Measurements from ENCODE around the gene IL1RAPL1. TPM values are rescaled to one million over a fixed set of nuclear protein-coding genes. Genes with fewer than 3 reads are reported as not detected.

IL1RAPL1 gene
- total and polyA plus RNA-seq, 2 donors (not counting 3 experiments of a cell fraction or from before 2014, with no cell fraction given): 0.79 to 1.3 TPM

DNA sequence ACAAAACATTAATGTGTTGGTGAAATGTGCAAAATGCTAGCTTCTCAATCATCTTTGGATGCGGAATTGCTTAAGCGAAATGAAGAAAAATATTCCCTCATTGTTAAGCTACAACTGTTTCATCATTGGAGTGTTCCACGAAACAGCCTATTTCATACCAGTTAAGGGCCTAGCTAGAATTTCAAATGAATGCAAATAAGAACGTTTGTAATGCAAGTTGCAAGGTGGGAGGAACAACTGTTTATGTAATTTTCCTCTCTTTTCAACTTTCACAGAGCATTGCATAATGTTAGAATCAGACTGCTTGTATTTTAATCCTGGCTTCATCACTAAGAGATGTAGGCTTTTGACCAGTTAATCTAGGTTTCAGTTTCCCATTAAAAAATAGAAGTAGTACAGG, 480.1 kb downstream of the IL1RAPL1 start:
- no peak for FAIRE-seq
- intact Hi-C loops (cut with micrococcal nuclease): no loop called here

More for the DNA sequence above, 480.1 kb downstream of the IL1RAPL1 start:
- no peak overlapping the region for H3K9ac ChIP-seq (replicated peaks; ENCODE audit: extremely low read depth, insufficient read depth, low read length)
- H3K4me3 ChIP-seq (replicated peaks in 1 of 3; ENCODE audit: insufficient read depth in 1 of 3, low read depth in 1 of 3, low read length in 3 of 3): no peak overlapping the region
- ChIA-PET CTCF (interaction anchor here (1.4 kb wide), 1 partner anchor 23 kb away, joined by 3 read pairs; no protein-coding TSS in a partner anchor), POLR2A (no interaction called here)
- no peak overlapping the region for H3K27ac ChIP-seq (ENCODE audit: insufficient read depth, low read depth, low read length)
- BruUV-seq (replicated peaks): no TSS peak
- H3K9me1 ChIP-seq (replicated peaks; ENCODE audit: control insufficient read depth, extremely low read depth, insufficient read depth, low read length): no peaks in the 10 kb centered on the region
- dilution Hi-C loops (cut with MboI; ENCODE audit: extremely low pct_ligation_motif_present, low sequenced_read_pairs): no loop called here
- H3K79me2 ChIP-seq (ENCODE audit: control insufficient read depth, insufficient read depth, low read length): no peaks in the 10 kb centered on the region
- H2AFZ ChIP-seq (ENCODE audit: low read depth, low read length): no peak overlapping the region
- H4K20me1 ChIP-seq (replicated peaks; ENCODE audit: control insufficient read depth, extremely low read depth, insufficient read depth, low read length): no peaks in the 10 kb centered on the region
- no peaks in the 10 kb centered on the region for H3K4me1 ChIP-seq (ENCODE audit: control insufficient read depth, extremely low read depth, insufficient read depth, low read length)
- no peak for DNase-seq (ENCODE audit: low read depth, low spot score)
- no peaks in the 10 kb centered on the region for H3K36me3 ChIP-seq (ENCODE audit: control insufficient read depth in 2 of 2, extremely low read depth in 1 of 2, insufficient read depth in 2 of 2, low read length in 2 of 2)
- H3K4me2 ChIP-seq (ENCODE audit: insufficient read depth, low read length): no peak overlapping the region
- TF ChIP-seq, protein P1, sequence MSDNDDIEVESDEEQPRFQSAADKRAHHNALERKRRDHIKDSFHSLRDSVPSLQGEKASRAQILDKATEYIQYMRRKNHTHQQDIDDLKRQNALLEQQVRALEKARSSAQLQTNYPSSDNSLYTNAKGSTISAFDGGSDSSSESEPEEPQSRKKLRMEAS (IDR thresholded peaks at IDR 0.05; ENCODE audit: insufficient read depth, insufficient read length): no peak
- TF ChIP-seq FOS (IDR thresholded peaks at IDR 0.05; ENCODE audit: borderline replicate concordance, insufficient read depth, low read length) (no peak), POLR2AphosphoS5 (IDR thresholded peaks at IDR 0.05; ENCODE audit: insufficient read depth, low read depth, low read length) (no peak), EZH2 (IDR thresholded peaks at IDR 0.05; ENCODE audit: borderline replicate concordance, low read depth, low read length, severe bottlenecking) (no peak), JUN (IDR thresholded peaks at IDR 0.05; ENCODE audit: borderline replicate concordance, insufficient read depth, insufficient read length, low read depth) (no peak), POLR2A (IDR thresholded peaks at IDR 0.05; ENCODE audit: low read depth, low read length) (no peak), GATA2 (IDR thresholded peaks at IDR 0.05; ENCODE audit: insufficient read depth, insufficient read length, low read depth, low read length) (no peak), MYC (IDR thresholded peaks at IDR 0.05; ENCODE audit: low read depth, low read length) (no peak)
- TF ChIP-seq, protein P2, sequence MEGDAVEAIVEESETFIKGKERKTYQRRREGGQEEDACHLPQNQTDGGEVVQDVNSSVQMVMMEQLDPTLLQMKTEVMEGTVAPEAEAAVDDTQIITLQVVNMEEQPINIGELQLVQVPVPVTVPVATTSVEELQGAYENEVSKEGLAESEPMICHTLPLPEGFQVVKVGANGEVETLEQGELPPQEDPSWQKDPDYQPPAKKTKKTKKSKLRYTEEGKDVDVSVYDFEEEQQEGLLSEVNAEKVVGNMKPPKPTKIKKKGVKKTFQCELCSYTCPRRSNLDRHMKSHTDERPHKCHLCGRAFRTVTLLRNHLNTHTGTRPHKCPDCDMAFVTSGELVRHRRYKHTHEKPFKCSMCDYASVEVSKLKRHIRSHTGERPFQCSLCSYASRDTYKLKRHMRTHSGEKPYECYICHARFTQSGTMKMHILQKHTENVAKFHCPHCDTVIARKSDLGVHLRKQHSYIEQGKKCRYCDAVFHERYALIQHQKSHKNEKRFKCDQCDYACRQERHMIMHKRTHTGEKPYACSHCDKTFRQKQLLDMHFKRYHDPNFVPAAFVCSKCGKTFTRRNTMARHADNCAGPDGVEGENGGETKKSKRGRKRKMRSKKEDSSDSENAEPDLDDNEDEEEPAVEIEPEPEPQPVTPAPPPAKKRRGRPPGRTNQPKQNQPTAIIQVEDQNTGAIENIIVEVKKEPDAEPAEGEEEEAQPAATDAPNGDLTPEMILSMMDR (IDR thresholded peaks at IDR 0.05; ENCODE audit: extremely low read depth in 1 of 2, insufficient read depth in 1 of 2, low read depth in 1 of 2, low read length in 2 of 2): no peak
- H3K9me3 ChIP-seq (replicated peaks; ENCODE audit: control insufficient read depth, insufficient read depth, low read length): no peaks in the 10 kb centered on the region
- no peaks in the 10 kb centered on the region for H3K27me3 ChIP-seq (ENCODE audit: control insufficient read depth in 2 of 2, insufficient read depth in 2 of 2, low read length in 2 of 2)

Data from endothelial cell of umbilical vein (primary cell).